Panc1 (cell line): ENCODE data around the gene ATXN7L1. TPM values are rescaled to one million over a fixed set of nuclear protein-coding genes. Genes with fewer than 3 reads are reported as not detected.

Experiments
- ATAC-seq: fragments of 200-7000 bp; cut with Tn5 transposase; 2 replicates; pipeline ENCODE4 v1.9.1; 2020; ENCODE audit warnings: mild to moderate bottlenecking, moderate library complexity
- BruUV-seq: library from RNA; stranded (reverse); fragments of 400-500 nt; replicated peaks from 2 replicates; lab custom pipeline; 2021; lab: Mats Ljungman, UMichigan
- CTCF ChIA-PET: fragments of 300-600 bp; sonication (Branson Sonifier 250); formaldehyde crosslinking; loops from one replicate; lab custom pipeline; 2022; ENCODE audit warnings: antibody characterized with exemption; lab: Charles Lee
- POLR2A ChIA-PET: fragments of 300-600 bp; sonication (Branson Sonifier 250); formaldehyde crosslinking; loops from one replicate; lab custom pipeline; 2022; ENCODE audit warnings: antibody characterized with exemption; lab: Charles Lee
- DNase-seq: peaks from one replicate; pipeline ENCODE4 v3.0.0-alpha.2; 2010; ENCODE audit warnings: low read depth, low spot score
- H3K27ac ChIP-seq: 2 replicates; pipeline ENCODE4 v1.5.1; 2011; ENCODE audit warnings: mild to moderate bottlenecking, low read length, inconsistent platforms
- H3K27me3 ChIP-seq: fragments of 200-500 bp; sonication (Bioruptor generic); 2 replicates; pipeline ENCODE4 v1.6.0; 2014; ENCODE audit warnings: low read length, inconsistent platforms; ENCODE audit not compliant: control insufficient read depth, insufficient read depth
- H3K36me3 ChIP-seq: fragments of 200-500 bp; sonication (Bioruptor generic); 2 replicates; pipeline ENCODE4 v1.5.1; 2014; ENCODE audit warnings: inconsistent platforms, mild to moderate bottlenecking, low read length, moderate library complexity; ENCODE audit not compliant: control insufficient read depth, insufficient read depth
- H3K4me1 ChIP-seq: 2 replicates; pipeline ENCODE4 v1.5.1; 2011; ENCODE audit warnings: inconsistent platforms, mild to moderate bottlenecking, low read length, moderate library complexity; ENCODE audit not compliant: control insufficient read depth, insufficient read depth
- H3K4me3 ChIP-seq, 2 experiments: 2 replicates each; pipeline ENCODE4 v1.5.1; 2011 to 2012; ENCODE audit warnings: low read depth in 2 of 2, low read length in 2 of 2, mild to moderate bottlenecking in 2 of 2, inconsistent platforms in 1 of 2, moderate library complexity in 1 of 2
- H3K9me3 ChIP-seq: fragments of 200-500 bp; sonication (Bioruptor generic); 2 replicates; pipeline ENCODE4 v1.5.1; 2014; ENCODE audit warnings: low read depth, mild to moderate bottlenecking, inconsistent platforms, low read length, moderate library complexity; ENCODE audit not compliant: control insufficient read depth, insufficient read depth
- CTCF ChIP-seq: fragments of 450-650 bp; IDR thresholded peaks from 2 replicates; pipeline ENCODE4 v1.5.1; 2017; ENCODE audit warnings: mild to moderate bottlenecking
- POLR2AphosphoS5 ChIP-seq: IDR thresholded peaks from 2 replicates; pipeline ENCODE4 v1.6.1; 2012; ENCODE audit warnings: mild to moderate bottlenecking, low read depth, low read length, moderate library complexity
- REST ChIP-seq, 2 experiments: IDR thresholded peaks; 2 replicates each; pipeline ENCODE4 v1.6.1; 2011 to 2012; ENCODE audit warnings: low read depth in 2 of 2, control low read depth in 1 of 2, low read length in 1 of 2, mild to moderate bottlenecking in 1 of 2, moderate library complexity in 1 of 2; ENCODE audit not compliant: insufficient read depth in 1 of 2
- SIN3A ChIP-seq: IDR thresholded peaks from 2 replicates; pipeline ENCODE4 v1.6.1; 2012; ENCODE audit warnings: low read depth, mild to moderate bottlenecking, low read length, moderate library complexity, borderline replicate concordance; ENCODE audit not compliant: insufficient read depth
- TCF7L2 ChIP-seq: IDR thresholded peaks from 2 replicates; pipeline ENCODE4 v1.6.1; 2011; ENCODE audit warnings: mild to moderate bottlenecking, low read depth, low read length, inconsistent platforms
- in situ Hi-C: cut with HindIII; loops from 2 replicates; pipeline ENCODE4 v1.10.0; 2016; ENCODE audit warnings: low sequenced_read_pairs, low pct_unique_long_range_greater_than_20kb
- intact Hi-C: fragments of 100-400 bp; cut with micrococcal nuclease; formaldehyde crosslinking; loops from one replicate; pipeline ENCODE4 v1.10.0; 2022; ENCODE audit not compliant: unreplicated experiment
- total RNA-seq: library from RNA; stranded (reverse); gene quantifications from one replicate; pipeline ENCODE4 v1.2.1, GENCODE V29; 2021; ENCODE audit not compliant: unreplicated experiment

The ATXN7L1 gene
- total RNA-seq, 1 experiment from 2014 or later, result 10.8 TPM

GRCh38 chr7:105860793-105861192, 15.6 kb downstream of the ATXN7L1 start:
- Histone ChIP-seq H3K36me3 (no peaks in the 10 kb centered on the region), H3K27me3 (no peaks in the 10 kb centered on the region), H3K9me3 (no peaks in the 10 kb centered on the region), H3K4me1 (no peaks in the 10 kb centered on the region), H3K4me3 (no peak overlapping the region), H3K27ac (no peak overlapping the region)
- ChIA-PET POLR2A (no interaction called here), CTCF (no interaction called here)
- intact Hi-C loops (no loop called here), in situ Hi-C loops (no loop called here)
- no peak for ATAC-seq
- TSS peak; percentile 12 for BruUV-seq
- TF ChIP-seq CTCF, result no peak
- TF ChIP-seq TCF7L2, result no peak
- TF ChIP-seq REST (IDR thresholded peaks at IDR 0.05; ENCODE audit: insufficient read depth in 1 of 2, low read depth in 2 of 2, low read length in 1 of 2), result no peak
- DNase-seq, result no peak

GRCh38 chr7:105857009-105857952, 19.1 kb downstream of the ATXN7L1 start:
- DNase-seq, result no peak
- H3K4me3 ChIP-seq, result no peak overlapping the region
- no peaks in the 10 kb centered on the region for H3K27me3 ChIP-seq
- TF ChIP-seq TCF7L2 (no peak), POLR2AphosphoS5 (no peak), CTCF (no peak), REST (IDR thresholded peaks at IDR 0.05; ENCODE audit: insufficient read depth in 1 of 2, low read depth in 2 of 2, low read length in 1 of 2) (no peak), SIN3A (no peak)
- no peaks in the 10 kb centered on the region for H3K4me1 ChIP-seq
- no TSS peak for BruUV-seq
- no peaks in the 10 kb centered on the region for H3K36me3 ChIP-seq
- H3K27ac ChIP-seq, result no peak overlapping the region
- POLR2A ChIA-PET, result interaction anchor here (0.6 kb wide), 1 partner anchor 69 kb away, joined by 7 read pairs; no protein-coding TSS in a partner anchor
- in situ Hi-C loops (no loop called here), intact Hi-C loops (no loop called here)
- ATAC-seq, result peak; percentile 34; the same call in 1 of the 2 replicates
- H3K9me3 ChIP-seq, result no peaks in the 10 kb centered on the region
- CTCF ChIA-PET, result no interaction called here
